Measurements from ENCODE around the gene NAA60. TPM values are rescaled to one million over a fixed set of nuclear protein-coding genes. Genes with fewer than 3 reads are reported as not detected.

The NAA60 gene
- total and polyA plus RNA-seq, 2 experiments from 2014 or later = 32.4 to 36.5 TPM

- TF ChIP-seq, protein P1, sequence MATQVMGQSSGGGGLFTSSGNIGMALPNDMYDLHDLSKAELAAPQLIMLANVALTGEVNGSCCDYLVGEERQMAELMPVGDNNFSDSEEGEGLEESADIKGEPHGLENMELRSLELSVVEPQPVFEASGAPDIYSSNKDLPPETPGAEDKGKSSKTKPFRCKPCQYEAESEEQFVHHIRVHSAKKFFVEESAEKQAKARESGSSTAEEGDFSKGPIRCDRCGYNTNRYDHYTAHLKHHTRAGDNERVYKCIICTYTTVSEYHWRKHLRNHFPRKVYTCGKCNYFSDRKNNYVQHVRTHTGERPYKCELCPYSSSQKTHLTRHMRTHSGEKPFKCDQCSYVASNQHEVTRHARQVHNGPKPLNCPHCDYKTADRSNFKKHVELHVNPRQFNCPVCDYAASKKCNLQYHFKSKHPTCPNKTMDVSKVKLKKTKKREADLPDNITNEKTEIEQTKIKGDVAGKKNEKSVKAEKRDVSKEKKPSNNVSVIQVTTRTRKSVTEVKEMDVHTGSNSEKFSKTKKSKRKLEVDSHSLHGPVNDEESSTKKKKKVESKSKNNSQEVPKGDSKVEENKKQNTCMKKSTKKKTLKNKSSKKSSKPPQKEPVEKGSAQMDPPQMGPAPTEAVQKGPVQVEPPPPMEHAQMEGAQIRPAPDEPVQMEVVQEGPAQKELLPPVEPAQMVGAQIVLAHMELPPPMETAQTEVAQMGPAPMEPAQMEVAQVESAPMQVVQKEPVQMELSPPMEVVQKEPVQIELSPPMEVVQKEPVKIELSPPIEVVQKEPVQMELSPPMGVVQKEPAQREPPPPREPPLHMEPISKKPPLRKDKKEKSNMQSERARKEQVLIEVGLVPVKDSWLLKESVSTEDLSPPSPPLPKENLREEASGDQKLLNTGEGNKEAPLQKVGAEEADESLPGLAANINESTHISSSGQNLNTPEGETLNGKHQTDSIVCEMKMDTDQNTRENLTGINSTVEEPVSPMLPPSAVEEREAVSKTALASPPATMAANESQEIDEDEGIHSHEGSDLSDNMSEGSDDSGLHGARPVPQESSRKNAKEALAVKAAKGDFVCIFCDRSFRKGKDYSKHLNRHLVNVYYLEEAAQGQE (IDR thresholded peaks at IDR 0.05; ENCODE audit: unreplicated experiment) = no peak
- no peak for TF ChIP-seq NANOG (IDR thresholded peaks at IDR 0.05; ENCODE audit: borderline replicate concordance)
- TF ChIP-seq JUNB (IDR thresholded peaks at IDR 0.05; ENCODE audit: unreplicated experiment) = no peak
- TF ChIP-seq, protein P2, sequence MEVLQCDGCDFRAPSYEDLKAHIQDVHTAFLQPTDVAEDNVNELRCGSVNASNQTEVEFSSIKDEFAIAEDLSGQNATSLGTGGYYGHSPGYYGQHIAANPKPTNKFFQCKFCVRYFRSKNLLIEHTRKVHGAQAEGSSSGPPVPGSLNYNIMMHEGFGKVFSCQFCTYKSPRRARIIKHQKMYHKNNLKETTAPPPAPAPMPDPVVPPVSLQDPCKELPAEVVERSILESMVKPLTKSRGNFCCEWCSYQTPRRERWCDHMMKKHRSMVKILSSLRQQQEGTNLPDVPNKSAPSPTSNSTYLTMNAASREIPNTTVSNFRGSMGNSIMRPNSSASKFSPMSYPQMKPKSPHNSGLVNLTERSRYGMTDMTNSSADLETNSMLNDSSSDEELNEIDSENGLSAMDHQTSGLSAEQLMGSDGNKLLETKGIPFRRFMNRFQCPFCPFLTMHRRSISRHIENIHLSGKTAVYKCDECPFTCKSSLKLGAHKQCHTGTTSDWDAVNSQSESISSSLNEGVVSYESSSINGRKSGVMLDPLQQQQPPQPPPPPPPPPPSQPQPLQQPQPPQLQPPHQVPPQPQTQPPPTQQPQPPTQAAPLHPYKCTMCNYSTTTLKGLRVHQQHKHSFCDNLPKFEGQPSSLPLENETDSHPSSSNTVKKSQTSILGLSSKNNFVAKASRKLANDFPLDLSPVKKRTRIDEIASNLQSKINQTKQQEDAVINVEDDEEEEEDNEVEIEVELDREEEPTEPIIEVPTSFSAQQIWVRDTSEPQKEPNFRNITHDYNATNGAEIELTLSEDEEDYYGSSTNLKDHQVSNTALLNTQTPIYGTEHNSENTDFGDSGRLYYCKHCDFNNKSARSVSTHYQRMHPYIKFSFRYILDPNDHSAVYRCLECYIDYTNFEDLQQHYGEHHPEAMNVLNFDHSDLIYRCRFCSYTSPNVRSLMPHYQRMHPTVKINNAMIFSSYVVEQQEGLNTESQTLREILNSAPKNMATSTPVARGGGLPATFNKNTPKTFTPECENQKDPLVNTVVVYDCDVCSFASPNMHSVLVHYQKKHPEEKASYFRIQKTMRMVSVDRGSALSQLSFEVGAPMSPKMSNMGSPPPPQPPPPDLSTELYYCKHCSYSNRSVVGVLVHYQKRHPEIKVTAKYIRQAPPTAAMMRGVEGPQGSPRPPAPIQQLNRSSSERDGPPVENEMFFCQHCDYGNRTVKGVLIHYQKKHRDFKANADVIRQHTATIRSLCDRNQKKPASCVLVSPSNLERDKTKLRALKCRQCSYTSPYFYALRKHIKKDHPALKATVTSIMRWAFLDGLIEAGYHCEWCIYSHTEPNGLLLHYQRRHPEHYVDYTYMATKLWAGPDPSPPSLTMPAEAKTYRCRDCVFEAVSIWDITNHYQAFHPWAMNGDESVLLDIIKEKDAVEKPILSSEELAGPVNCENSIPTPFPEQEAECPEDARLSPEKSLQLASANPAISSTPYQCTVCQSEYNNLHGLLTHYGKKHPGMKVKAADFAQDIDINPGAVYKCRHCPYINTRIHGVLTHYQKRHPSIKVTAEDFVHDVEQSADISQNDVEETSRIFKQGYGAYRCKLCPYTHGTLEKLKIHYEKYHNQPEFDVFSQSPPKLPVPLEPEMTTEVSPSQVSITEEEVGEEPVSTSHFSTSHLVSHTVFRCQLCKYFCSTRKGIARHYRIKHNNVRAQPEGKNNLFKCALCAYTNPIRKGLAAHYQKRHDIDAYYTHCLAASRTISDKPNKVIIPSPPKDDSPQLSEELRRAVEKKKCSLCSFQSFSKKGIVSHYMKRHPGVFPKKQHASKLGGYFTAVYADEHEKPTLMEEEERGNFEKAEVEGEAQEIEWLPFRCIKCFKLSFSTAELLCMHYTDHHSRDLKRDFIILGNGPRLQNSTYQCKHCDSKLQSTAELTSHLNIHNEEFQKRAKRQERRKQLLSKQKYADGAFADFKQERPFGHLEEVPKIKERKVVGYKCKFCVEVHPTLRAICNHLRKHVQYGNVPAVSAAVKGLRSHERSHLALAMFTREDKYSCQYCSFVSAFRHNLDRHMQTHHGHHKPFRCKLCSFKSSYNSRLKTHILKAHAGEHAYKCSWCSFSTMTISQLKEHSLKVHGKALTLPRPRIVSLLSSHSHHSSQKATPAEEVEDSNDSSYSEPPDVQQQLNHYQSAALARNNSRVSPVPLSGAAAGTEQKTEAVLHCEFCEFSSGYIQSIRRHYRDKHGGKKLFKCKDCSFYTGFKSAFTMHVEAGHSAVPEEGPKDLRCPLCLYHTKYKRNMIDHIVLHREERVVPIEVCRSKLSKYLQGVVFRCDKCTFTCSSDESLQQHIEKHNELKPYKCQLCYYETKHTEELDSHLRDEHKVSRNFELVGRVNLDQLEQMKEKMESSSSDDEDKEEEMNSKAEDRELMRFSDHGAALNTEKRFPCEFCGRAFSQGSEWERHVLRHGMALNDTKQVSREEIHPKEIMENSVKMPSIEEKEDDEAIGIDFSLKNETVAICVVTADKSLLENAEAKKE (CRISPR knock-in tag; IDR thresholded peaks at IDR 0.05) = no peak
- TF ChIP-seq CREB1 (CRISPR knock-in tag; IDR thresholded peaks at IDR 0.05; ENCODE audit: low read depth) = no peak
- no peak for TF ChIP-seq STAT1 (IDR thresholded peaks at IDR 0.05; ENCODE audit: unreplicated experiment)
- no peak for TF ChIP-seq EZH2 (IDR thresholded peaks at IDR 0.05; ENCODE audit: low read depth, unreplicated experiment)
- TF ChIP-seq ETS1 (IDR thresholded peaks at IDR 0.05) = no peak
- no peak for TF ChIP-seq ZNF114 (CRISPR knock-in tag; IDR thresholded peaks at IDR 0.05)
- no peak for TF ChIP-seq POLR2AphosphoS5 (IDR thresholded peaks at IDR 0.05; ENCODE audit: low read depth)
- TF ChIP-seq ZNF331 (CRISPR knock-in tag; IDR thresholded peaks at IDR 0.05; ENCODE audit: low read depth) = no peak
- H3K36me3 ChIP-seq (ENCODE audit: insufficient read depth) = no peaks in the 10 kb centered on the region
- H3K79me2 ChIP-seq (replicated peaks; ENCODE audit: insufficient read depth) = no peaks in the 10 kb centered on the region
- no peak overlapping the region for H2AFZ ChIP-seq
- H4K20me1 ChIP-seq (replicated peaks; ENCODE audit: insufficient read depth) = no peaks in the 10 kb centered on the region
- no peaks in the 10 kb centered on the region for H3K9me2 ChIP-seq (ENCODE audit: insufficient read depth)
- DNase-seq (ENCODE audit: low spot score) (no peak), ATAC-seq (no peak)
- Mint-ChIP-seq H3K4me3 (no peak overlapping the region), H3K9me3 (no peaks in the 10 kb centered on the region), H3K36me3 (ENCODE audit: low read depth) (no peaks in the 10 kb centered on the region), H3K27me3 (ENCODE audit: insufficient read depth, low read depth, poor library complexity) (peaks cover 13% of the 10 kb centered on the region), H3K4me1 (no peaks in the 10 kb centered on the region), H3K27ac (no peak overlapping the region)
- H3K4me3 ChIP-seq = no peak overlapping the region
- no peak overlapping the region for H3K27ac ChIP-seq (ENCODE audit: low read depth)
- H3F3A ChIP-seq (replicated peaks; ENCODE audit: low read depth) = no peaks in the 10 kb centered on the region
- no peaks in the 10 kb centered on the region for H3K27me3 ChIP-seq (ENCODE audit: insufficient read depth)
- H3K4me2 ChIP-seq = no peak overlapping the region
- H3K4me1 ChIP-seq (ENCODE audit: insufficient read depth) = no peaks in the 10 kb centered on the region
Observed at GRCh38 chr16:3492356-3492755, 48.9 kb downstream of the NAA60 start.

Measured in GM23338 (cell line).